ENCODE results near the gene CT45A6.
"Not testable (repeated sequence)": the region's sequence is repeated elsewhere in the genome, so short reads cannot be mapped to it uniquely, and the experiment has no call there.

CT45A6 gene, protein sequence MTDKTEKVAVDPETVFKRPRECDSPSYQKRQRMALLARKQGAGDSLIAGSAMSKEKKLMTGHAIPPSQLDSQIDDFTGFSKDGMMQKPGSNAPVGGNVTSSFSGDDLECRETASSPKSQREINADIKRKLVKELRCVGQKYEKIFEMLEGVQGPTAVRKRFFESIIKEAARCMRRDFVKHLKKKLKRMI

DNA sequence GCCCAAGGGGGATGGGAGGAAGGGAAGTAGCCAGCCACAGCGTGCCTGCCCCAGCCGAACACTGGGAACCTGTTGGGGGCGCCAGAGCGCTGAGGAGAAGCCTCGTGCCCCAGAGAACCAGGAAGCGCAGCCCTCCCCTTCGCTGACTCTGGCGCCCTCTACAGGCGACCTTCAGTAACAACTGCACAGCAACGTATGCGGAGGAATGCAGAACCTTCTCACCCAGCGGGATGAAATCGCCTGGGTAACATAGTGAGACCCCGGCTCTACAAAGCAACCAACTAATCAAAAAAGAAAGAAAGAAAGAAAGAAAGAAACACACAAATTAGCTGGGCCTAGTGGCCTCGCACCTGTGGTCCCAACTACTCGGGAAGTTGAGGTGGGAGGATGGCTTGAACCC is at the start of gene CT45A6:
Gene CT45A6 (minus strand): TSS at position 101 of the 400 bp plus-strand sequence. CDS start 3,794 bp downstream, outside the sequence.
- not testable (repeated sequence) for DNase-seq

GRCh38 chrX:135837180-135837579 is 34.6 kb upstream of the CT45A6 start, which contains the start of gene CT45A7:
CT45A7 (minus strand) TSS chrX:135837280; CDS start chrX:135833533, 3,747 bp downstream.
- DNase-seq, result not testable (repeated sequence)

GRCh38 chrX:135819912-135820311 is 17.3 kb upstream of the CT45A6 start, which contains the start of gene CT45A2:
CT45A2 (minus strand) TSS chrX:135820012; CDS start chrX:135816265, 3,747 bp downstream.
- DNase-seq, result not testable (repeated sequence)

- DNase-seq, result not testable (repeated sequence)
Measured at GRCh38 chrX:135785403-135785802, 17.2 kb downstream of the CT45A6 start, which contains the start of gene CT45A5. CT45A5 (minus strand) TSS chrX:135785503; CDS start chrX:135781729, 3,774 bp downstream.

- DNase-seq, result not testable (repeated sequence)
Measured at GRCh38 chrX:135768091-135768490, 34.5 kb downstream of the CT45A6 start, which contains the start of gene CT45A3. CT45A3 (minus strand) TSS chrX:135768191; CDS start chrX:135764444, 3,747 bp downstream.

GRCh38 chrX:135744739-135745138 is 57.8 kb downstream of the CT45A6 start:
- DNase-seq, result not testable (repeated sequence)

All from fibroblast of skin of right biceps (primary cell).